Gastrocnemius medialis (tissue), 4 donors: ENCODE measurements around the gene ZNF683. TPM values are rescaled to one million over a fixed set of nuclear protein-coding genes. Genes with fewer than 3 reads are reported as not detected.

Experiments used
- ATAC-seq, 2 donors: fragments of 150-250 bp; one replicate each; pipeline ENCODE4 v1.9.1; 2016
- DNase-seq, 2 donors: peaks; one replicate each; pipeline ENCODE4 v3.0.0-alpha.2; 2019
- H3K27ac ChIP-seq, 4 donors: fragments of 200-600 bp; sonication (generic); 1 replicate in 1 of 4; 2 replicates in 3 of 4; pipeline ENCODE4 v1.5.1; 2016 to 2018; ENCODE audit warnings: mild to moderate bottlenecking in 2 of 4, moderate library complexity in 1 of 4
- H3K27me3 ChIP-seq, 3 donors: fragments of 200-600 bp; sonication (generic) in 2 of 3; 1 replicate in 1 of 3; 2 replicates in 2 of 3; pipeline versions ENCODE4 v1.5.1 to v1.6.0; 2016 to 2019; ENCODE audit warnings: mild to moderate bottlenecking in 1 of 3, moderate library complexity in 1 of 3
- H3K36me3 ChIP-seq, 2 donors: fragments of 200-600 bp; sonication (generic) in 1 of 2; one replicate each; pipeline ENCODE4 v1.5.1; 2017 to 2018
- H3K4me1 ChIP-seq, 2 donors: fragments of 200-600 bp; sonication (generic) in 1 of 2; one replicate each; pipeline ENCODE4 v1.5.1; 2016 to 2017; ENCODE audit warnings: mild to moderate bottlenecking in 2 of 2
- H3K4me3 ChIP-seq, 4 donors: fragments of 200-600 bp; sonication (generic) in 3 of 4; 1 replicate in 1 of 4; 2 replicates in 3 of 4; pipeline ENCODE4 v1.5.1; 2016 to 2019; ENCODE audit warnings: mild to moderate bottlenecking in 2 of 4
- H3K9me3 ChIP-seq, 3 donors: fragments of 200-600 bp; sonication (generic) in 2 of 3; 1 replicate in 1 of 3; 2 replicates in 2 of 3; pipeline ENCODE4 v1.5.1; 2016 to 2019
- POLR2A ChIP-seq, 2 donors: fragments of 450-650 bp; IDR thresholded peaks; one replicate each; pipeline ENCODE4 v1.6.1; 2017; ENCODE audit warnings: antibody characterized with exemption in 2 of 2, mild to moderate bottlenecking in 2 of 2, moderate library complexity in 2 of 2
- in situ Hi-C, 4 donors: fragments of 200-750 bp; cut with MboI; loops; one replicate each; pipeline versions ENCODE4 v1.15.0 to v1.8.0; 2017; ENCODE audit warnings: low sequenced_read_pairs in 4 of 4
- intact Hi-C: fragments of 100-400 bp; cut with DNase I; formaldehyde crosslinking; loops from one replicate; pipeline ENCODE4 v1.15.1; 2023; ENCODE audit warnings: low total_unique reads
- total RNA-seq, 4 donors: library from RNA; depleted of rRNA; stranded (reverse); fragments of >200 nt; gene quantifications; one replicate each; pipeline versions ENCODE4 v1.1.0 to v1.2.3, GENCODE V29; 2016
- TF ChIP-seq, protein P1 (sequence below), 5 experiments: fragments of 450-650 bp in 3 of 5; fragments of 200-600 bp in 2 of 5; sonication (generic) in 2 of 5; IDR thresholded peaks in 4 of 5; conservative IDR thresholded peaks in 1 of 5; 1 replicate in 4 of 5; 2 replicates in 1 of 5; pipeline ENCODE4 v1.5.1; 2016 to 2019; ENCODE audit warnings: antibody characterized with exemption in 5 of 5, mild to moderate bottlenecking in 3 of 5, moderate library complexity in 3 of 5

ZNF683 gene
- total RNA-seq, 4 donors from 2014 or later, result not detected

DNA sequence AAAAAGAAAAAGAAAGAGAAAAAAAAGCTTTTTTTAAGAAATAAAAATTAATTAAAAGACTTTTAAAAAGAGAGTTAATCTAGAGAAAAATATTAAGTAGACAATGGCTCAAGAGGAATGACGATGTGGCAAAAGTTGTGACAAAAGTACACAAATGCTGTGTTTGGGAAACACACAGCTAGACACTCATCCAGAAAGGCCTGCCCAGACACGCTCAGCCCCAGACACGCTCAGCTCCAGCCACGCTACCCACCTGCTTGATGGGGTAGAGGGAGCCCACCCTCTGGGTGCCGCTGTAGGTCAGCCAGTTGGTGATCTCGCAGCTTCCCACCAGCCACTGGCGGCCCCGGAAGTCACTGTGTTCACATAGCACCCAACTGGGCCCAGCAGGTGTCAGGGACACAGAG is 44.6 kb downstream of the ZNF683 start:
- Histone ChIP-seq H3K9me3 (no peaks in the 10 kb centered on the region), H3K4me3 (no peak overlapping the region), H3K27me3 (peaks cover 0 to under 1% (median 0%) of the 10 kb centered on the region in 3 donors), H3K4me1 (no peaks in the 10 kb centered on the region), H3K36me3 (no peaks in the 10 kb centered on the region), H3K27ac (no peak overlapping the region)
- intact Hi-C loops (loop anchor here (10.0 kb wide), 1 partner anchor 123 kb away; no protein-coding TSS in a partner anchor), in situ Hi-C loops (no loop called here)
- DNase-seq (no peak), ATAC-seq (no peak)
- TF ChIP-seq POLR2A (IDR thresholded peaks at IDR 0.05), result no peak

GRCh38 chr1:26324550-26324949 is 48.0 kb downstream of the ZNF683 start:
- Histone ChIP-seq H3K9me3 (no peaks in the 10 kb centered on the region), H3K27me3 (no peaks in the 10 kb centered on the region), H3K36me3 (no peaks in the 10 kb centered on the region), H3K4me3 (no peak overlapping the region), H3K27ac (no peak overlapping the region), H3K4me1 (peaks cover 4 to 5% of the 10 kb centered on the region in 2 donors)
- ATAC-seq, result no peak
- intact Hi-C loops, result loop anchor here (10.0 kb wide), 1 partner anchor 120 kb away; no protein-coding TSS in a partner anchor
- TF ChIP-seq, protein P1, sequence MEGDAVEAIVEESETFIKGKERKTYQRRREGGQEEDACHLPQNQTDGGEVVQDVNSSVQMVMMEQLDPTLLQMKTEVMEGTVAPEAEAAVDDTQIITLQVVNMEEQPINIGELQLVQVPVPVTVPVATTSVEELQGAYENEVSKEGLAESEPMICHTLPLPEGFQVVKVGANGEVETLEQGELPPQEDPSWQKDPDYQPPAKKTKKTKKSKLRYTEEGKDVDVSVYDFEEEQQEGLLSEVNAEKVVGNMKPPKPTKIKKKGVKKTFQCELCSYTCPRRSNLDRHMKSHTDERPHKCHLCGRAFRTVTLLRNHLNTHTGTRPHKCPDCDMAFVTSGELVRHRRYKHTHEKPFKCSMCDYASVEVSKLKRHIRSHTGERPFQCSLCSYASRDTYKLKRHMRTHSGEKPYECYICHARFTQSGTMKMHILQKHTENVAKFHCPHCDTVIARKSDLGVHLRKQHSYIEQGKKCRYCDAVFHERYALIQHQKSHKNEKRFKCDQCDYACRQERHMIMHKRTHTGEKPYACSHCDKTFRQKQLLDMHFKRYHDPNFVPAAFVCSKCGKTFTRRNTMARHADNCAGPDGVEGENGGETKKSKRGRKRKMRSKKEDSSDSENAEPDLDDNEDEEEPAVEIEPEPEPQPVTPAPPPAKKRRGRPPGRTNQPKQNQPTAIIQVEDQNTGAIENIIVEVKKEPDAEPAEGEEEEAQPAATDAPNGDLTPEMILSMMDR (IDR thresholded peaks at IDR 0.05 in 4 of 5, conservative IDR thresholded peaks at IDR 0.05 in 1 of 5), result no peak
- no peak for TF ChIP-seq POLR2A (IDR thresholded peaks at IDR 0.05)
- in situ Hi-C loops, result loop anchor here in 3 of 4 donors (5.0 kb wide), 2 partner anchors 37 to 47 kb away; no protein-coding TSS in a partner anchor
- no peak for DNase-seq

GRCh38 chr1:26323382-26323781 is 49.2 kb downstream of the ZNF683 start:
- H3K9me3 ChIP-seq, result no peaks in the 10 kb centered on the region
- in situ Hi-C loops (loop anchor here in 3 of 4 donors (5.0 kb wide), 2 partner anchors 36 to 46 kb away; no protein-coding TSS in a partner anchor), intact Hi-C loops (loop anchor here (10.0 kb wide), 1 partner anchor 119 kb away; no protein-coding TSS in a partner anchor)
- no peak for TF ChIP-seq POLR2A (IDR thresholded peaks at IDR 0.05)
- H3K36me3 ChIP-seq, result no peaks in the 10 kb centered on the region
- no peaks in the 10 kb centered on the region for H3K27me3 ChIP-seq
- peaks cover 4 to 5% of the 10 kb centered on the region in 2 donors for H3K4me1 ChIP-seq
- H3K27ac ChIP-seq, result no peak overlapping the region
- no peak overlapping the region for H3K4me3 ChIP-seq
- no peak for DNase-seq
- ATAC-seq, result no peak

- H3K9me3 ChIP-seq, result no peaks in the 10 kb centered on the region
- ATAC-seq (no peak), DNase-seq (no peak)
- TF ChIP-seq, protein P1 (IDR thresholded peaks at IDR 0.05 in 4 of 5, conservative IDR thresholded peaks at IDR 0.05 in 1 of 5), result no peak
- no peak for TF ChIP-seq POLR2A (IDR thresholded peaks at IDR 0.05)
- H3K27me3 ChIP-seq, result no peaks in the 10 kb centered on the region
- no peak overlapping the region for H3K4me3 ChIP-seq
- H3K4me1 ChIP-seq, result peaks cover 4 to 5% of the 10 kb centered on the region in 2 donors
- intact Hi-C loops (loop anchor here (10.0 kb wide), 1 partner anchor 117 kb away; no protein-coding TSS in a partner anchor), in situ Hi-C loops (loop anchor here in 3 of 4 donors (5.0 kb wide), 2 partner anchors 35 to 45 kb away; no protein-coding TSS in a partner anchor)
- no peak overlapping the region for H3K27ac ChIP-seq
- H3K36me3 ChIP-seq, result no peaks in the 10 kb centered on the region
These were observed 50.6 kb downstream of the ZNF683 start for GRCh38 chr1:26322042-26322331.

GRCh38 chr1:26321315-26322041 is 51.1 kb downstream of the ZNF683 start:
- in situ Hi-C loops (loop anchor here in 3 of 4 donors (5.0 kb wide), 2 partner anchors 34 to 44 kb away; no protein-coding TSS in a partner anchor), intact Hi-C loops (loop anchor here (1.0 to 10.0 kb wide), 4 partner anchors 36 to 216 kb away; no protein-coding TSS in a partner anchor)
- TF ChIP-seq, protein P1 (IDR thresholded peaks at IDR 0.05 in 4 of 5, conservative IDR thresholded peaks at IDR 0.05 in 1 of 5), result peak; percentile 88 to 95 (median 91)
- TF ChIP-seq POLR2A (IDR thresholded peaks at IDR 0.05), result no peak
- no peak overlapping the region for H3K4me3 ChIP-seq
- peak; percentile 85 to 92 for ATAC-seq
- H3K27me3 ChIP-seq, result no peaks in the 10 kb centered on the region
- H3K36me3 ChIP-seq, result no peaks in the 10 kb centered on the region
- H3K9me3 ChIP-seq, result no peaks in the 10 kb centered on the region
- H3K4me1 ChIP-seq, result peaks cover 4 to 5% of the 10 kb centered on the region in 2 donors
- no peak overlapping the region for H3K27ac ChIP-seq
- DNase-seq, result peak; percentile 83 to 86
